Colonic mucosa (tissue), 4 donors: ENCODE measurements around the gene LRRC73. TPM values are rescaled to one million over a fixed set of nuclear protein-coding genes. Genes with fewer than 3 reads are reported as not detected.
"Not testable (repeated sequence)": the region's sequence is repeated elsewhere in the genome, so short reads cannot be mapped to it uniquely, and the experiment has no call there.

Experiments used
- DNase-seq: peaks from one replicate; pipeline ENCODE4 v3.0.0-alpha.2; 2020
- H3K27ac ChIP-seq: fragments of 200-600 bp; one replicate; pipeline ENCODE4 v1.8.0; 2021
- H3K27me3 ChIP-seq: fragments of 200-600 bp; one replicate; pipeline ENCODE4 v1.8.0; 2021
- H3K36me3 ChIP-seq: fragments of 200-600 bp; one replicate; pipeline ENCODE4 v1.8.0; 2021
- H3K4me1 ChIP-seq: fragments of 200-600 bp; one replicate; pipeline ENCODE4 v1.8.0; 2021; ENCODE audit warnings: mild to moderate bottlenecking
- H3K4me3 ChIP-seq: fragments of 200-600 bp; one replicate; pipeline ENCODE4 v1.8.0; 2021
- H3K9ac ChIP-seq, 2 donors: one replicate each; pipeline ENCODE4 v1.7.0; 2013; ENCODE audit warnings: control low read depth in 2 of 2, low read depth in 2 of 2, low read length in 2 of 2
- H3K9me3 ChIP-seq: fragments of 200-600 bp; one replicate; pipeline ENCODE4 v1.8.0; 2021
- intact Hi-C: fragments of 100-400 bp; cut with DNase I; formaldehyde crosslinking; loops from one replicate; pipeline ENCODE4 v1.14.1; 2022
- total RNA-seq, 2 donors: library from RNA; stranded (reverse); fragmentation: NEBNext Ultra II Directional in 1 of 2; extraction: Animal tissue kit (Norgen Biotek cat#: 25700) in 1 of 2; gene quantifications; one replicate each; pipeline ENCODE4 v1.2.1, GENCODE V29; 2021
- TF ChIP-seq, protein P1 (sequence below): fragments of 200-600 bp; IDR thresholded peaks from one replicate; pipeline ENCODE4 v1.8.0; 2022; ENCODE audit warnings: antibody characterized with exemption, mild to moderate bottlenecking
- donor health status: healthy.
- donor health status: DM: no; HTN: no; CAD: no.
- donor health status: DM: no; HTN: no; CAD: no.

The LRRC73 gene
- total RNA-seq, 2 donors from 2014 or later = 0.77 to 1.1 TPM

GRCh38 chr6:43504756-43505593 is 5.2 kb downstream of the LRRC73 start:
- intact Hi-C loops = loop anchor here (5.0 to 10.0 kb wide), 2 partner anchors 118 to 240 kb away; no protein-coding TSS in a partner anchor
- Histone ChIP-seq H3K36me3 (peaks cover 8% of the 10 kb centered on the region), H3K27ac (no peak overlapping the region), H3K9me3 (no peaks in the 10 kb centered on the region), H3K27me3 (no peaks in the 10 kb centered on the region), H3K4me1 (no peaks in the 10 kb centered on the region), H3K4me3 (no peak overlapping the region), H3K9ac (no peak overlapping the region)
- DNase-seq = no peak
- TF ChIP-seq, protein P1, sequence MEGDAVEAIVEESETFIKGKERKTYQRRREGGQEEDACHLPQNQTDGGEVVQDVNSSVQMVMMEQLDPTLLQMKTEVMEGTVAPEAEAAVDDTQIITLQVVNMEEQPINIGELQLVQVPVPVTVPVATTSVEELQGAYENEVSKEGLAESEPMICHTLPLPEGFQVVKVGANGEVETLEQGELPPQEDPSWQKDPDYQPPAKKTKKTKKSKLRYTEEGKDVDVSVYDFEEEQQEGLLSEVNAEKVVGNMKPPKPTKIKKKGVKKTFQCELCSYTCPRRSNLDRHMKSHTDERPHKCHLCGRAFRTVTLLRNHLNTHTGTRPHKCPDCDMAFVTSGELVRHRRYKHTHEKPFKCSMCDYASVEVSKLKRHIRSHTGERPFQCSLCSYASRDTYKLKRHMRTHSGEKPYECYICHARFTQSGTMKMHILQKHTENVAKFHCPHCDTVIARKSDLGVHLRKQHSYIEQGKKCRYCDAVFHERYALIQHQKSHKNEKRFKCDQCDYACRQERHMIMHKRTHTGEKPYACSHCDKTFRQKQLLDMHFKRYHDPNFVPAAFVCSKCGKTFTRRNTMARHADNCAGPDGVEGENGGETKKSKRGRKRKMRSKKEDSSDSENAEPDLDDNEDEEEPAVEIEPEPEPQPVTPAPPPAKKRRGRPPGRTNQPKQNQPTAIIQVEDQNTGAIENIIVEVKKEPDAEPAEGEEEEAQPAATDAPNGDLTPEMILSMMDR = no peak

GRCh38 chr6:43503443-43503842 is 6.7 kb downstream of the LRRC73 start:
- TF ChIP-seq, protein P1 = no peak
- Histone ChIP-seq H3K9ac (no peak overlapping the region), H3K27me3 (no peaks in the 10 kb centered on the region), H3K4me1 (no peaks in the 10 kb centered on the region), H3K4me3 (no peak overlapping the region), H3K27ac (no peak overlapping the region), H3K9me3 (no peaks in the 10 kb centered on the region), H3K36me3 (peaks cover 15% of the 10 kb centered on the region)
- no peak for DNase-seq
- intact Hi-C loops = loop anchor here (10.0 kb wide), 1 partner anchor 239 kb away; no protein-coding TSS in a partner anchor

DNA sequence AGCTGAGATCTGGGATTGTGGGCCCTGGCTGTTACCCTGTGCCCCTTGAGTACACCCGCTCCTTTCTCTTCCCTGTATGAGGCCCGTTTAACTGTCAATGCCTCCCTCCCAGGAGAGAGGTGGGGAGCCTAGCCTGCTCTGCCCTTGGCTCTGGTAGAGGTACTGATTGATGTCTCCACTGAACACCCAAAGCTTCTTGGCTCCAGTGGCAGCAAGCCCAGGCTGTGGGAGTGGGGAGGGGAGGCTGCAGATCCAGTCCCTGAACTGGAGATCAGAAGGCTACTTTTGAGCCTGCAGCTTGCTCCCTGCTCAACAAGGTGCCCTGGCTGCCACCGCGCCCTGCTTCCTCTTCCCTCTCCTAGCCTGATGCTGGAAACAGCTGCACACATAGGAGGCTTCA is 7.5 kb downstream of the LRRC73 start:
- no peak overlapping the region for H3K9ac ChIP-seq
- intact Hi-C loops = loop anchor here (10.0 kb wide), 1 partner anchor 238 kb away; no protein-coding TSS in a partner anchor
- peaks cover 15% of the 10 kb centered on the region for H3K36me3 ChIP-seq
- TF ChIP-seq, protein P1 = no peak
- no peak for DNase-seq
- H3K27me3 ChIP-seq = no peaks in the 10 kb centered on the region
- H3K27ac ChIP-seq = no peak overlapping the region
- no peak overlapping the region for H3K4me3 ChIP-seq
- no peaks in the 10 kb centered on the region for H3K9me3 ChIP-seq
- H3K4me1 ChIP-seq = no peaks in the 10 kb centered on the region

DNA sequence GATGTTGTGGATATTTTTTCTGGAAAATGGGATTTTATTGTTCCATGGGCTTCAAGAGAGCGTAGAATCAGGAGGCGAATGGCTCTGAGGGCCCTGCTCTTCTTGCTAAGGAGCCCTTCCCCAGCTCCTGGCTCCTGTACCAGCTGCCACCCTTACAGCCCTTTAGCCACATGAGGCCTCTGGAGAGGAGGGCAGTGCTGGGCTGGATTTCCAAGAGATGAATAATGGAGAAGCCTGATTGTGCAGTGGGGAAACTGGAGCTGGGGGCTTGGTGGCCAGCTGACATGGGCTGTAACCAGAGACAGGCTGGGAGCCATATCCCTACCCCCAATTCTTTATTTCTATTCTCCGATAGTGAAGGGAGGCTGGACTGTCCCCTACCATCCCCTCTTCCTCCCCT is 9.2 kb downstream of the LRRC73 start:
- intact Hi-C loops = loop anchor here (10.0 kb wide), 1 partner anchor 236 kb away; no protein-coding TSS in a partner anchor
- no peak overlapping the region for H3K4me3 ChIP-seq
- TF ChIP-seq, protein P1 = no peak
- peaks cover 15% of the 10 kb centered on the region for H3K36me3 ChIP-seq
- DNase-seq = no peak
- no peaks in the 10 kb centered on the region for H3K4me1 ChIP-seq
- H3K9ac ChIP-seq = no peak overlapping the region
- no peaks in the 10 kb centered on the region for H3K27me3 ChIP-seq
- H3K9me3 ChIP-seq = no peaks in the 10 kb centered on the region
- H3K27ac ChIP-seq = no peak overlapping the region

DNA sequence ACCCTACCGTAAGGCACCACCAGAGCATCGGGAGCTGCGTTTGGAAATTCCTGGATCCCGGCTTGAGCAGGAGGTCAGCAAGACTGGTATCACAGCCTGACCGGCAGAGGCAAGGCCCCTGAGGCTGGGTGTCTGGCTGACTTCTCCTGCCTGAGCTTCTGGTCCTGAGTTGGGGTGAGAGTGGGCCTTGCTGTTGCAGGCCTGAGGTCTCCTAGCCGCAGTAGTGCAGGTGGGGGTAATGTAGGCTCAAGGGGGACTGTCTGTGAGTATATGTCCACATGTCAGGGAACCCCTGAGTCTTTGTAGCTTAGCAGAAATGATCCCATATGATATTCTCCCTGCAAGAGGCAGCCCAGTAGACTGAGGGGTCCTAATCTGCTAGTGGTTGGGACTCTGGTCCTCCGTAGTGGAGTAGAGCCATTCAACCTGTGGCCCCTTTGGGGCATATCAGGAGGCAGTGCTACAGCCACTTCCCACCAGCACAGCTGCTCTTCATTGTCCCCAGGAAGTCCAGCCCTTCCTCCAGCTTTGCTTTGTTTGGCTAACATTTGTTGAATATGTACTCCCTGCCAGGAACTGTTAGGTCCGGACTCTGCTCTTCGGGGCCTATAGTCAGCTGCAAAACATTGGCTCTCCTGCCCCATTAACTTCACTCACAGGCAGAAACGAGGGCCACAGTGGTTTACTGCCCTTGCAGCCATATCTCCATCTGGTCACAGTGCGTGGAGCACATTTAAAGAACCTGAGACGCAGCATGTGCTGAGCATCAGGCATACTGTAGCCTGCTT is 10.9 kb downstream of the LRRC73 start:
- Histone ChIP-seq H3K27ac (no peak overlapping the region), H3K27me3 (no peaks in the 10 kb centered on the region), H3K9ac (no peak overlapping the region), H3K9me3 (no peaks in the 10 kb centered on the region), H3K4me3 (no peak overlapping the region), H3K36me3 (peaks cover 15% of the 10 kb centered on the region), H3K4me1 (no peaks in the 10 kb centered on the region)
- TF ChIP-seq, protein P1 = no peak
- no peak for DNase-seq
- intact Hi-C loops = no loop called here

GRCh38 chr6:43498291-43498690 is 11.9 kb downstream of the LRRC73 start:
- H3K27me3 ChIP-seq, H3K9me3 ChIP-seq, H3K27ac ChIP-seq, H3K9ac ChIP-seq, H3K4me1 ChIP-seq, H3K4me3 ChIP-seq, intact Hi-C loops, DNase-seq: not testable (repeated sequence)
- peaks cover 15% of the 10 kb centered on the region for H3K36me3 ChIP-seq
